ENCODE data around the gene MXI1.
"Not testable (repeated sequence)": the region's sequence is repeated elsewhere in the genome, so short reads cannot be mapped to it uniquely, and the experiment has no call there.

MXI1 gene

GRCh38 chr10:110324201-110324804, 116.9 kb downstream of the MXI1 start:
- DNase-seq: no peak

GRCh38 chr10:110324805-110325280, 117.4 kb downstream of the MXI1 start:
- DNase-seq: no peak

- DNase-seq: no peak
These were observed 119.1 kb downstream of the MXI1 start for GRCh38 chr10:110326351-110327032.

- DNase-seq: no peak
These were observed 120.0 kb downstream of the MXI1 start for GRCh38 chr10:110327262-110327914.

- DNase-seq: no peak
These were observed 123.3 kb downstream of the MXI1 start for GRCh38 chr10:110330675-110331074.

- not testable (repeated sequence) for DNase-seq
These were observed 123.9 kb downstream of the MXI1 start for GRCh38 chr10:110331226-110331795.

- DNase-seq: no peak
These were observed 126.8 kb downstream of the MXI1 start for GRCh38 chr10:110334061-110334656.

GRCh38 chr10:110335314-110336064, 128.1 kb downstream of the MXI1 start:
- no peak for DNase-seq

GRCh38 chr10:110336111-110336721, 128.8 kb downstream of the MXI1 start:
- no peak for DNase-seq
